TTC549 (cell line): ENCODE measurements around the gene GTPBP6.
"Not testable (repeated sequence)": the region's sequence is repeated elsewhere in the genome, so short reads cannot be mapped to it uniquely, and the experiment has no call there.

Source experiments
- FAIRE-seq: peaks from 2 replicates; lab custom pipeline; 2012; peaks lifted over from hg19 to GRCh38; lab: Jason Lieb, UNC

GTPBP6 gene

DNA sequence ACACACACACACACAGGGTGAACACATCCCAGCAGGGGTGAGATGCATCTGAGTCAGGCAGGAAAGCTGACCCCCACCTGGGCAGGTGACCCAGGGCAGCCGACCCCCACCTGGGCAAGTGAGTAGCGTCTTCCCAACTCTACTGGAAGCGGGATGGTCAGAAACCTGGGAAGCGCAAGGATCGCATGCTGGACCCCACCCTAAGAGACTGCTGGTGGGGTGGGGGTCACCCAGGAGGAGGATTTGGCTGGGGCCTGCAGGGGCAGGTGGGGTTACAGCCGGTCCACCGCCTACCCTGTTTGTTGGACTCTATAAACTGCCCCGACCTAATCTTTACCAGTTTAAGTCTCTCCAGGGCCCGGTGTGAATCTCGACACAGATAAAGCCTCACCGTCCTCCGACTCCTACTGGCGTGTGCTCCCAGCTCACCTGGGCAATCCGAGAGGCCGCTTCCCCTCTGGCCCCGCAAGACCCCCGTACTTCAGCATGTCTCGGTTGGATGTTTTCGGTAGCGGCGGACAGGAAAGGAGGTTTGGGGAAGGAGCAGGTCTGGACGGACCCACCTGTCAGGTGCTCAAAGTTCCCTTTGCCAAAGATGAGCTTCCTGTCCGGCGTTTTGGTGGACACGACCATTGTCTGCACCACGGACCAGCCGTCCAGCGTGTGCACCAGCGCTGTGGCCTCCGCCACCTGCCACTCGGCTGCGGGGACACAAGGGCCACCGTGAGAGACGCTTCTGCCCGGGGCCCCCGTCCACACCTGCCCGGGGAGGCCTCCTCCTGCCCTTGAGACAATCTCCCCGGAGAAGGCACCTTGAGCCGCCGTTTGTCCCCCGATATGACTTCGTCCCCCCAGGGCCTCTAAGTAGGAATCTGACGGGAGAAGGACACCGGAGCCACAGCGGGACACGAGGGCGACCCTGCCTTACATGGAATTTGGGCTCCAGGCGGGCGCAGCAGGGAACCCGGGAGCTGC lies 2.0 kb downstream of the GTPBP6 start:
- no peak for FAIRE-seq

GRCh38 chrX:314781-315595 lies 3.6 kb downstream of the GTPBP6 start:
- no peak for FAIRE-seq

GRCh38 chrX:314049-314448 lies 4.5 kb downstream of the GTPBP6 start:
- no peak for FAIRE-seq

DNA sequence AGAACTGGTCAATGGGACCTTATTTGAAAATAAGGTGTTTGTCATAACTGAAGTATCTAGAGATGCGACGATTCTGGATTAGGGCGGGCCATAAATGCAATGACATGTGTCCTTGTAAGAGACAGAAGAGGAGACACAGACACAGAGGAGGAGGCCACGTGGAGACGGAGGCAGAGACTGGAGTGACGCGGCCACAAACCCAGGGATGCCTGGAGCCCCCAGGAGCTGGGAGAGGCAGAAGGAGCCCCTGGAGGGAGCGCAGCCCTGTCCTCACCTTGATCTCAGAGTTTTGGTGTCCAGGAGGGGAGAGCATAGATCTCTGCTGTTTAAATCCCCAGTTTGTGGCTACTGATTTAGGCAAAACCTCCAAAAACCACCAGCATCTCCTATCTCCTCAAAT lies 5.0 kb downstream of the GTPBP6 start:
- no peak for FAIRE-seq

DNA sequence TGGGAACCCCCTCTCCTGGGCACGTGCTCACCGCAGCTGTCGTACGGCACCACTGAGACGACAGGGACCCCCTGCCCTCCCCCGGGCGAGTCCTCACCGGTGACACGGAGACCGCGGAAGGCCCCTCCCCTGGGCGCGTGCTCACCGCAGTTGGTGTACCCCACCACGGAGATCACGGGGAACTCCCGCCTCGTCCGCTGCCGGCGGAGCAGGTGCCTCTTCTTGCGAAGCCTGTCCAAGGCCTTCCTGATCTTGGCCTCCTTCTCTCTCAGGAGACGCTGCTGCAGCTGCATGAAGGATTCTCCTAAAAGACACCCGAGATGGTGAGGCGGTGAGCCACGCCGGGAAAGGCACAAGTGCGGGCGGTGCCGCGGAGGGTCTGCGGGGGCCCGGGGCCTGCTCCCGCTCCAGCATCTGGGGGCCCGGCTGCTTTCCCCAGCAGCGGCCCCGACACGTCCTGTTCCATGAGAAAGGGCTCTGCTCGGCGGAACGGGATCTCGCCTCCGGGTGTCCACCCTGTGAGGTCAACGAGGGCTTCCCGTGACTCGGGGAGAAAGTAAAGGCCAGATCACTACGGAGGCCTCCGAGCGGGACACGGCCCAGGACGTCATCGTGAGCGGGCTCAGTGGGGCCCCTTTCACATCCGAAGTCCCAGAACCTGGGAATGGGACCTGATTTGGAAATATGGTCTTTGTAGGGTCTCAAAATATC lies 5.8 kb downstream of the GTPBP6 start:
- no peak for FAIRE-seq

GRCh38 chrX:311156-312129 lies 7.2 kb downstream of the GTPBP6 start:
- no peak for FAIRE-seq

DNA sequence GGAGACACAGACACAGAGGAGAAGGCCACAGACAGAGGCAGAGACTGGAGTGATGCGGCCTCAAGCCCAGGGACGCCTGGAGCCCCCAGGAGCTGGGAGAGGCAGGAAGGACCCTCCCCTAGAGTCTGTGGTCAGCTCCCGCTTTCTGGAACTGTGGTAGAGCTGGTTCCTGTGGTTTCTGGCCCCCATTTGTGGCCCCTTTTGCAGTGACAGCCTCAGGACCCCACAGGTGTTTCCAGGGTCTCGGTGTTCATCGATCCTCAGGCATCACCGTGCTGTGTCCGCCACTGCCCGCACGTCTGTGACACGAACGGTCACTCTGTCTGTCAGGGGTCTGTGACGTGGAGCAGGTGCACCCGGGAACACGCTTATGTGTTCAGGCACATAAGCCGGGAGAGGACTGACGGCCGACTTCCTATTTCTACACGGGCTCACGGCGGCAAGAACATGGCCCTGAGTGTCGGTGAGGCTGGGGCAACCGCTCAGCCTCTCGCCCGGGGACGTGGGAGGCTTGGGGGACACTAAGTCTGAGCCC lies 7.9 kb downstream of the GTPBP6 start:
- FAIRE-seq, result no peak

DNA sequence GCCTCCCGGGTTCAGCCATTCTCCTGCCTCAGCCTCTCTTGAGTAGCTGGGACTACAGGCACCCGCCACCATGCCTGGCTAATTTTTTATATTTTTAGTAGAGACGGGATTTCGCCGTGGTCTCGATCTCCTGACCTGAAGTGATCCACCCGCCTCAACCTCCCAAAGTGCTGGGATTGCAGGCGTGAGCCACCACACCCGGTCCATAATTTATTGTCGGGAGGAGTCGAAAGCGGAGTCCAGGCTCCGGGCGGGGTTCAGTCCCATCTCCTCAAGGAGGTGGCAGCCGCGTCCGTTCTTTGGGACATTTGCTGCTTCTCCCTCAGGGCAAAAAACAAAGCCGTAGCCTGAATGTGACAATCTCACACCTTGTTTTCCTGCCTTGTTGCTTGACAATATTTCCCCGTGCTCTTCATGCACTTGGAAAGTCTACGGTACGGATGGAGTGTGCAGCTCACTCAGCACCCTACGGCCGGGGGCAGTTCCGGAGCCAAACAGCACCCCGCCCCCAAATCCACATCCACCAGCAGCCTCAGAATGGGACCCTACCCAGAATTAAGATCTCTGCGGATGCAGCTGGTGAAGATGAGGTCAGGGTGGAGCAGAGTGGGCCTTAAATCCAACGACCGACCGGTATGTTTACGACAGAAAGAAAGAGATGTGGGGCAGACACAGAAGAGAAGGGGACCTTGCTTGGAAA lies 9.6 kb downstream of the GTPBP6 start:
- FAIRE-seq, result no peak

DNA sequence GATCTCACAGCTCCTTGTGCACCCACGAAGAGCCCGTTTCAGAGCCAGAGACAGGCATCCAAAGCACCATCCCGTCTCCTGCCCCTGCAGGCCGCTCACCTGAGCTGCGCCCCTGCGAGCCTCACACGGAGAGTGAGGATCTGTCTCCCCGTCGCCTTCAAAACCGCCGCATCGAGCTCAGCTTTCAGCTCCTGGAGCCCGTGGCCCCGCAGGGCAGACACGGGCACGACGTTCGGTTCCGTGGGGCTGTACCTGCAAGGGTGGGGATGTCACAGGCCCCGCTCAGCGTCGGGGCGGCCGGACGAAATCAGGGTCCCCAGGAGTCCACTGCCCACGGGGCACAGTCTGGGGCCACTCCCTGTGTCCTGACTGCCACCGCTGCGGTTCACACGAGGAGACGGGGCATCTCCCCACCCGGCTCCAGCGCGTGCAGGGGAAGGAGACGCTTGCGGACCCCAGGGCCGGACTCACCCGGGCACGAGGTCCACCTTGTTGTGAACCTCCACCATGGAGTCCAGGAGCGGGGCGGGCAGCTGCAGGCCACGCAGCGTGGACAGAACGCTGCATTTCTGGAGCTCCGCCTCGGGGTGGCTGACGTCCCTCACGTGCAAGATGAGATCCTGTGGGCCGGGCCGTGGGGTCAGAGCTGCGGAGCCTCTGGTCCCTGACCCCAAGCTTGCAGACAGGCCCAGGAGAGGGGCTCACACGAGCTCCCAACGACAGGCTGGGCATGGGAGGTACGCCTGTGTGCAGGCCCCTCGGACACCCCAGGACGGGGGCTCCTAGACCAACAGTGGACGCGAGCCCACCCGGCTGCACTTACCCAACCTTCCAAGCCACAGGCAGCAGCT lies 11.1 kb downstream of the GTPBP6 start:
- FAIRE-seq, result no peak

- FAIRE-seq, result not testable (repeated sequence)
These were observed 11.9 kb downstream of the GTPBP6 start for GRCh38 chrX:306614-307251.

GRCh38 chrX:305781-306613 lies 12.6 kb downstream of the GTPBP6 start:
- not testable (repeated sequence) for FAIRE-seq

DNA sequence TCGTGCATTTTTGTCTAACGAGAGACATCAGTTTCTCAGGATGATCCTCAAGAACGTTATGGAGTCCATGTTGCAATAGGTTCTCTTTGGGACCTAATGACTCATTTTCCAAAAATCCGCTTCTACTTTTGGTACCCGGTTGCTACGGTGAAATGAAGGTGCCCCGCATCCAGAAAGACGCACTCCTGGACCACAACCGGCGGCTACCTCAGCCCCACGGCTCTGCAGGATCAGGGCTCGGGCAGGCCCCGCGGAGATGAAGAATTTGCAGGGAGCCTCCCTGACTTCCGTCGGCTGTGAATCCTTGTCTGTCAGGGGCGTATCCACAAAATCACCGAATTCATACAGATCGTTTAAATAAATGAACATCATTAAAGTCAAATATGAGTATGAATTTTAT lies 15.6 kb downstream of the GTPBP6 start:
- FAIRE-seq, result no peak

DNA sequence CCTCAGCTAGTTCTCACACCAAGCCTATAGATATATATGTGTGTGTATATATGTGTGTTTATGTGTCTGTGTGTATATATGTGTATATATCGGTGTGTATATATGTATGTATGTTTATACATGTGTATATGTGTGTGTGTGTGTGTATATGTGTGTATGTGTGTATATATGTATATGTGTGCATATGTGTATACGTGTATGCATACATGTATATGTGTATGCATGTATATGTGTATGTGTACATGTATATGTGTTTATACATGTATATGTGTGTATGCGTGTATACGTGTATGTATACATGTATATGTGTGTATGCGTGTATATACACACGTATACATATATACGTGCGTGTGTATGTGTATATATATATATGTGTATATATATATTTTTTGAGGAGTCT lies 18.3 kb downstream of the GTPBP6 start:
- no peak for FAIRE-seq

DNA sequence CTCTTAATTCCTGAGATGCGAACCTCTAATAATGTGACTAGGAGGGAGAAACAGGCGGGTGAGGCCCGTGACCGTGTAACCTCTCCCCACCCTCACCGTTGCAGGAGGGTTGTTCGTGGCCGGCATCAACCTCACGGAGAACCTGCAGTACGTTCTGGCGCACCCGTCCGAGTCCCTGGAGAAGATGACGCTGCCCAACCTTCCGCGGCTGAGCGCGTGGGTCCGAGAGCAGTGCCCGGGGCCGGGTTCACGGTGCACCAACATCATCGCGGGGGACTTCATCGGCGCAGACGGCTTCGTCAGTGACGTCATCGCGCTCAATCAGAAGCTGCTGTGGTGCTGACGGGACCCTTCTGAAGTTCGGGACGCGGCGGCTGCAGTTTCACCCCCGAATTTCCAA lies 19.6 kb downstream of the GTPBP6 start:
- no peak for FAIRE-seq

- no peak for FAIRE-seq
These were observed 23.5 kb downstream of the GTPBP6 start for GRCh38 chrX:295136-295535.

- FAIRE-seq, result no peak
These were observed 25.4 kb downstream of the GTPBP6 start for GRCh38 chrX:292900-293897.

DNA sequence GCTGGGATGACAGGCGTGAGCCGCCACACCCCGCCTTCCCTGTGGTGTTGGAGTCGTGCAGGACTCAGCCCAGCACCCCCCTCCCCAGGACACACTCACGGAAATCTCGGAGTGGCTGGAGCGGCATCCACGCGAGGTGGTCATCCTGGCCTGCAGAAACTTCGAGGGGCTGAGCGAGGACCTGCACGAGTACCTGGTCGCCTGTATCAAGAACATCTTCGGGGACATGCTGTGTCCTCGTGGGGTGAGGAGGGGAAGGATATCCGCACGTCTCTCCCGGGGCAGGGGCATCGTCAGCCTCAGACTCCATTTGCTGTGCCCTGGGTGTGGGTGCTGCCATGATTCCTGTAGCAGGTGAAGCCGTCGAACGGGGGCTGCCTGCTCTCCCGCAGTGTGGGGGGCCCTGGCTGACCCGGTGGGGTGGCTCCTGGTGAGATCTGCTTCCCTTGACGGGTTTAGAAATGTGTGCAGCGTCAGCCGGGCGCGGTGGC lies 27.1 kb downstream of the GTPBP6 start:
- no peak for FAIRE-seq
